HG03064 (cell line): ENCODE data around the gene USP49.
"Not testable (repeated sequence)": the region's sequence is repeated elsewhere in the genome, so short reads cannot be mapped to it uniquely, and the experiment has no call there.

ENCODE experiments used
- ATAC-seq: cut with Tn5 transposase; IDR thresholded peaks from one replicate; pipeline ENCODE4 v1.9.1; 2021; ENCODE audit warnings: low read depth; ENCODE audit not compliant: unreplicated experiment

Gene USP49

GRCh38 chr6:41815587-41815986 is 79.6 kb downstream of the USP49 start:
- no peak for ATAC-seq

GRCh38 chr6:41814629-41815028 is 80.5 kb downstream of the USP49 start:
- ATAC-seq = no peak

- ATAC-seq = no peak
These were observed 81.2 kb downstream of the USP49 start for GRCh38 chr6:41813956-41814355.

- no peak for ATAC-seq
These were observed 81.7 kb downstream of the USP49 start for GRCh38 chr6:41813469-41813868.

- ATAC-seq = not testable (repeated sequence)
These were observed 83.2 kb downstream of the USP49 start for GRCh38 chr6:41811946-41812345.

GRCh38 chr6:41811095-41811494 is 84.1 kb downstream of the USP49 start:
- no peak for ATAC-seq

- no peak for ATAC-seq
These were observed 89.1 kb downstream of the USP49 start for GRCh38 chr6:41805830-41806774.

- no peak for ATAC-seq
These were observed 93.8 kb downstream of the USP49 start for GRCh38 chr6:41801380-41801779.

- no peak for ATAC-seq
These were observed 95.6 kb downstream of the USP49 start for GRCh38 chr6:41799559-41799911.

GRCh38 chr6:41798901-41799558 is 96.1 kb downstream of the USP49 start:
- no peak for ATAC-seq

- no peak for ATAC-seq
These were observed 98.7 kb downstream of the USP49 start for GRCh38 chr6:41796474-41796873.

- no peak for ATAC-seq
These were observed 103.2 kb downstream of the USP49 start for GRCh38 chr6:41791984-41792383.

GRCh38 chr6:41791305-41791704 is 103.9 kb downstream of the USP49 start:
- no peak for ATAC-seq

GRCh38 chr6:41790045-41790444 is 105.1 kb downstream of the USP49 start:
- ATAC-seq = no peak

GRCh38 chr6:41789390-41789724 is 105.8 kb downstream of the USP49 start:
- no peak for ATAC-seq

- ATAC-seq = peak; percentile 68
These were observed 107.8 kb downstream of the USP49 start, which contains the start of gene TOMM6 for GRCh38 chr6:41787219-41787917. TOMM6 (plus strand) TSS chr6:41787694; CDS start chr6:41787698, 4 bp downstream.

GRCh38 chr6:41786451-41787218 is 108.5 kb downstream of the USP49 start:
- ATAC-seq = no peak

GRCh38 chr6:41785689-41786450 is 109.3 kb downstream of the USP49 start:
- no peak for ATAC-seq

GRCh38 chr6:41785254-41785653 is 109.9 kb downstream of the USP49 start:
- no peak for ATAC-seq
